ENCODE measurements around the gene SPATA20.

The SPATA20 gene

DNA sequence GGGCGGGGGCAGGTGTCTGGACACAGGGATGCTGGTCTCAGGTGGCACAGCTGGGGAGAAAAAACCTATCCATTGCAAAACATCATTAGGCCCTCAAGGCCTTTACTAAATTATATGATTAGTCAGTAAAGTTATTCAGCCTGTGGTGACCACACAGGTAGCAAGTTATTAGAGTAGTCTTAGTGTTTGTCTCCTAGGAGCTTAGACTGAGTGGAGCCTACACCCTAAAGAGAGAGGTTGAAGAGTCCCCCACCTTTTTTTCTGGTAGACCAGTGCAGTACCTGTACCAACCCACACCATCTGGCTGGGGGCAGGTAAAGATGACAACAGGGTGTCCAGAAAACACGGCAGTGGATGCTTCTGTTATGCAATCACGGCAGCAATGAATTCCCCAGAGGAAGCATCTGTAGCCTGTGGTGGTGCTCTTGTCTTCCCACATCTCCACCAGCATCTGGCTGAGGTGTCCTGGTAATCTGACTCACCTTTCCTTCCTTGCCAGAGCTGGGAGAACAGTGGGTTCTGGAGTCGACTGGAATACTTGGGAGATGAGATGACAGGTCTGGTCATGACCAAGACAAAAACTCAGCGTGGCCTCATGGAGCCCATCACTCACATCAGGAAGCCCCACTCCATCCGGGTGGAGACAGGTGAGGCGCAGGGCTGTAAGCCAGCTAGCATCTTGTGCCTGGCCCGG lies 27.7 kb upstream of the SPATA20 start:
- FAIRE-seq = no peak

DNA sequence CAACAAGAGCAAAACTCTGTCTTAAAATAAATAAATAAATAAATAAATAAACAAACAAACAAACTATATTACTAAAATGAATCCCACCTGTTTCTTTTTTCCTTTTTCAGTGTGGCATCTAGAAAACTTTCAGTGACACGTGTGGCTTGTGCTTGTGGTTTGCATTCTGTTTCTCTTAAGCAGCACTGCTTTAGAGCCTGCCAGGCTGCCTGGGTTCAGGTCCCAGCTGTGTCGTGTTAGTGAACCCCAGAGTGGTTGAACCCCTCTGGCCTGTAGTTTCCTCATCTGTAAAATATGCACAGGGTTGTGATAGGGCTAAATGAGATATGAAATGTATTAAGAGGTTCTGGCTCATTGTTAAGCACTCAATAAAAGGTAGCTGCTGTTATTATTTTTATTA lies 26.5 kb upstream of the SPATA20 start:
- FAIRE-seq (no peak), DNase-seq (ENCODE audit: low spot score) (no peak)

More for the DNA sequence above, 27.7 kb upstream of the SPATA20 start:
- no peak for DNase-seq (ENCODE audit: low spot score)

DNA sequence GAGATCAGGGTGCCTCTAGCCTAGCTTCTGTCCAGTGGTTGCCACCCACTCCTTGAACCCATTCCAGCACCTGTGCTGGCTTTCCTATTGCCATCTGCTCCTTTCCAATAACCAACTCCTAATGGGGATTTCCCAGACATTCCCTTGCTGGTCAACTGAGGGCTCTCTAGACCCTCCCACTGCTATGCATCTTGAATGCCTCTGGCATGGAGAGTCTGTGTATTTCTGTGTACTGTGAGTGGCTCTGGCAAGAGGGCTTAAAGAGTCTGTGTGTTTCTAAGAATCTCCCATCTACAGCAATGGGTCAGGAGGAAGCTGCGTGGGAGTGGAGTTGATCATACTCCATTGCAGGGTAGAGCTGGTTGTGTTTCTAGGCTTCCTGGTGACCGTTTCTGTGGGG lies 25.5 kb upstream of the SPATA20 start:
- DNase-seq (ENCODE audit: low spot score) = no peak
- FAIRE-seq = no peak

DNA sequence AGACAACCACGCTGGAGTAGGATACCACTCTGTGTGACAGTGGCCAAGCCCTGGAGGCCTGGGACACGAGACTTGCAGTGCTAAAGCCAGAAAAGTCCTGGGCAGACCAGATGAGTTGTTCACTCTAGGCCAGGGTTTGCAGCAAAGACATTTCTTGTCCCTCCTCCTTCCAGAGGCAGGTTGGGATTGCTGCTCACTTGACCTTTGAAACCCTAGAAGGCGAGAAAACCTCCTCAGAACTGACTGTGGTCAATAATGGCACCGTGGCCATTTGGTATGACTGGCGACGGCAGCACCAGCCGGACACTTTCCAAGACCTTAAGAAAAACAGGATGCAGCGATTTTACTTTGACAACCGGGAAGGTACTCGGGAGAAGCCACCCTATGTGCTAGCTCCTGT lies 24.2 kb upstream of the SPATA20 start:
- DNase-seq (ENCODE audit: low spot score) = no peak
- FAIRE-seq = no peak

DNA sequence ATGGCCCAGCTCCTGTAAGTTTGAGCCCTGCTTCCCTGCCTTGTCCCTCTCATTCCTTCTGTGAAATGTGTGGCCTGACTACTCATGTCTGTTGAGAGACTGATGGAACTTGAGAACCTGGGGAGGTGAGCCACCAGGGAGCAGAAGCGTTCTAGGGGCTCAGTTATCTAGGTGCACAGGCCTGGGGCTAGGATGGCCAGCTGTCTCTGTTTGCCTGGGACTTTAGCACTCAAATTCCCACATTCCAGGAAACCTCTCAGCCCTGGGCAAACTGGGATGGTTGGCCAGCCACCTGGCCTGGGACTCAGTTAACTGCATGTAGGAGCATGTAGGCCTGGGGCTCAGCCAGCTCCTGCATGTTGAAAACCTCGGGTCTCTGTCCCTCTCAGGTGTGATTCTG lies 23.8 kb upstream of the SPATA20 start:
- no peak for DNase-seq (ENCODE audit: low spot score)
- no peak for FAIRE-seq

DNA sequence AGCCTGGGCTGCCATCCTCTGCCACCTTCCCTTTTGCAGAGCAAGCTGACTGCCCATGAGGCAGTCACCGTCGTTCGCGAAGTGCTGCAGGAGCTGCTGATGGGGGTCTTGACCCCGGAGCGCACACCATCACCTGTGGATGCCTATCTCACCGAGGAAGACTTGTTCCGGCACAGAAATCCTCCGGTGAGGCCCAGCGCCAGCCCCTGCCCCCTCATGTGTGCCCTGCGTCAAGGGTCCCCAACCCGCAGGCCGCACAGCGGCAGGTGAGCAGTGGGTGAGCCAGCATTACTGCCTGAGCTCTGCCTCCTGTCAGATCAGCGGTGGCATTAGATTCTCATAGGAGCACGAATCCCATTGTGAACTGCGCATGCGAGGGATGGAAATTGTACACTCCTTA lies 22.1 kb upstream of the SPATA20 start:
- FAIRE-seq (no peak), DNase-seq (ENCODE audit: low spot score) (no peak)

DNA sequence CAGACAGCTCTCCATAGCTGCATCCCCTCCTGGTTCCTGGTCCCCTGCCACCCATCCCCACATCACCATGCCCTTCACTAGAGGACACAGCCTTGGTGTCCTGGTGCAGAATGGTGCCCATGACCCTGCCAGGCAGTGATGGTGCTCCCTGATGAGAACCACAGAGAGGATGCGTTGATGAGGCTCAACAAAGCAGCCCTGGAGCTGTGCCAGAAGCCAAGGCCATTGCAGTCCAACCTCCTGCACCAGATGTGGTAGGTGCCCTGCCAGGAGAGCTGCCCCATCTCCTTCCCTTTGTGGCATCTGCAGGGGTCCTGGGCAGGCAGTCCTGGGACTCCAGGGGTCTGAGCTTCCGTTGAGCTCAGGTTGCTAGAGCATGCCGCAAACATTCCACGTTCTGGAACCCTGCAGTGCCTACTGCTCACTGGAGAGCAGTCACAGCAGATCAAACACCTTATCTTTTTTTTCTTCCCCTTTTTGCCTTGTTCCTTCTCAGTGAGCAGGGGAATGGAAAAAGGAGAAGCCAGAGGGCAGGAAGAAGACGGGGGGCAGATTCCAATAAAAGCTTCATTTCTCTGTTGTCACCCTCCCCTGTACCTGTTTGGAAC lies 19.7 kb upstream of the SPATA20 start:
- FAIRE-seq (no peak), DNase-seq (ENCODE audit: low spot score) (no peak)

DNA sequence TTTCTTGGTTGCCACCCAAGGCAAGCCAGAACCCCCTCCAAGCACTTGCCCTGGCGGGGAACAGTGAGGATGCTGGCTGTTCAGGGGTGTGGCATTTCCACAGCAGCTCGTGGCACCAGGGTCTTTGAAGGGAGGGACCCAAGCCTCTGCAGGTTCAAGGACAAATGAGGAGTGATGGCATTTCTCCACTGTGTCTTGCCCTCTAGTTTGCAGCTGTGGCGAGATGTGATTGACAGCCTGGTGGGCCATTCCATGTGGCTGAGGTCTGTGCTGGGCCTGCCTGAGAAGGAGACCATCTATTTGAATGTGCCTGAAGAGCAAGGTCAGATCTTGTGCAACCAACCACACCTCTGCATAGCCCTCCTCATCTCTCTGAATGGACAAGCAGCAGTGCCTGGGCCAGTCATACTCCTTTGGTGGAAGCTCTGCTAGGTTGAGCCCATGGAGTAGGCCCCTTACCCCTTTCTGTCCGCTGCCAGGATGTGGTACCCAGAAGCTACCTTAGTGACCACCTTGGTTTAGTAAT lies 19.0 kb upstream of the SPATA20 start:
- DNase-seq (ENCODE audit: low spot score) (no peak), FAIRE-seq (no peak)

DNA sequence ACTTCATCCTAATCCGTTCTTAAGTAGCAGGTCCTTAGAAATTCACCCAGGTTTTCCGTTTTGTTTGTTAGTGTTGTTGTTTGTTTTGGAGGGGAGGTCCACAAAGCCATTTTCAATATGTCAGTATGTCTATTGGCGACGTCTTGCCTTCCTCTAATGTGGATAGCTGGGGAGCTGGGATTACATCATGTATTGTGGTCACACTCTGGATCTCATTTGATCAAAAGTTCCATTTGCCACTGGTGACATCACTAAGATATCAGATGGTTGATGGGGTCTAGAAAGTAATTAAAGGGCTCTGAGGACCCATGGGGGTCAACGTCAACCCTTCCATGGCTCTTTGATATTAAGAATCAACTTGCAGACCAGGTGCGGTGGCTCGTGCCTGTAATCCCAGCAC lies 17.1 kb upstream of the SPATA20 start:
- DNase-seq (ENCODE audit: low spot score) = no peak
- no peak for FAIRE-seq

DNA sequence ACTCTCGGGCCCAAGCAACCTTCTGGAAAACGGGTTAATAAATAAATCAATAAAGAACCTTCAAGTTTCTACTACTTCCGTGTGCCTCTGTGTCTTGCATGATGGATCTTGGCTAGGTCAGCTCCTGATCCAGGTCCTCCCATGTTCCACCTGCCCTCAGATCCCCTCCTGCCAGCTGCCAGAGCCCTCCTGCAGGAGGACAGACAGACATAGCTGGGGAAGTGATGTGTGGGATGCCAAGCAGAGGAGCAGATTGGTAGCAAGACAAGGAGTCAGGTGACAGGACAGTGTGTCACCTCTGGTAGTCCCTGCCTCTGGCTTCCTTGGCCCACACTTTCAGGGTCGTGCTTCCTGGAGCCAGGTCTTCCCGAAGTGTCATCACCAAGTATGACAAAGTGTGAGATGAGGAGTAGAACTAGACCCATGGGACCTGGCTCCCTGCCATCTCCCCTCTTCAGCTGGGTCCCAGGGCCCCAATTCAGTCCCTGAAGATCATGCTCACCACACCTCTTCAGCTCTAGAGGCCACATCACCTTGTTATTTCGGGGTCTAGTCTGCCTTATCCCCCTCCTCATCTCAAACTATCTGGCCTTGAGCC lies 15.4 kb upstream of the SPATA20 start:
- DNase-seq (ENCODE audit: low spot score) (no peak), FAIRE-seq (no peak)

DNA sequence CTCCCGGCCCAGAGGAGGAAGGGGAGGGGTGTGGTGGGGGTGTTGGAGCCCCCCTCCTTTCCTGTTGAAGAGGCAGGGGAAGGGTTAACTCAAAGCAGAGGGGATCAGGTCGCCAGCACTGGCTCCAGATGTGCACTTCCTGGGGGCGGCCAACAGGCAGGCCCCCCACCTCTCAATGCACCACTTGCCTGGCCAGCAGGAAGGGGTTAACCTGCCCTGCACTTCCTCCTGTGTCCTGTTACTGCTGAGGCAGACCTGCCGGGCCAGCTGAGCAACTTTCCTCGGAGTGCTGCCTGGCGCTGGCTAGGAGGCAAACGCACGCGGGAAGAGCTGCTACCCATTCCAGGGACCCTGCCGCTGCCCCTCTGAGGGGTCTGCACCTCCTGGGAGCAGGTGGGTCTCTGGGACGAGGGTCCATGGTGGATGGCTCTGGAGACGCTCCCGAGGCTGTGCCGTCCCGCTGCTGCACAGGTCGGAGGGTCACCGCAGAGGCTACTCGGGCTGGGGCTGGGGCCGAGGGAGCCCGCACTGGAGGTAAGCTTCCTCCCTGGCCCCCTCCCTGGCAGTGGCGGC lies 14.4 kb upstream of the SPATA20 start, which contains the start of gene EPN3:
EPN3 (plus strand) TSS at position 284 of the 573 bp plus-strand sequence. CDS start 3,822 bp downstream, outside the sequence.
- DNase-seq (ENCODE audit: low spot score) = peak; percentile 55

DNA sequence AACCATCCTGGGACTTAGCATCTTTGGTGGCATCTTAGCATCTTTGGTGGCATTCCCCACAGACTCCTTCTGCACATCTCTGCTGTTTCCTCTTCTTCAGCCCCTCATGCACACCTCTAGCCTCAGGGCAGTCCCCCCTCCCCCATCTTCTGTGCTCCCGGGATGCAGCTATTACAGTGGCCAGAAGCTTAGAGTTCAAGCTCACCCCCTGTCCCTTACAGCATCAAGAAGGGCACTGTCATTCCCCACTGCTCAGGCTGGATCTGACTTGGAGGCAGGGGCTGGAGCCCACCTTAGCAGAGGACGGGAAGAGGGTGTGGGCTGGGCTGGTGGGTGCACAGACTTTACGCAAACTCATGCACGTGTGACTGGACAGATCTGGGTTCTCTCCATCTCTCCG lies 13.8 kb upstream of the SPATA20 start:
- no peak for FAIRE-seq
- no peak for DNase-seq (ENCODE audit: low spot score)

More for the DNA sequence above, 14.4 kb upstream of the SPATA20 start, which contains the start of gene EPN3:
- FAIRE-seq = peak; percentile 74

DNA sequence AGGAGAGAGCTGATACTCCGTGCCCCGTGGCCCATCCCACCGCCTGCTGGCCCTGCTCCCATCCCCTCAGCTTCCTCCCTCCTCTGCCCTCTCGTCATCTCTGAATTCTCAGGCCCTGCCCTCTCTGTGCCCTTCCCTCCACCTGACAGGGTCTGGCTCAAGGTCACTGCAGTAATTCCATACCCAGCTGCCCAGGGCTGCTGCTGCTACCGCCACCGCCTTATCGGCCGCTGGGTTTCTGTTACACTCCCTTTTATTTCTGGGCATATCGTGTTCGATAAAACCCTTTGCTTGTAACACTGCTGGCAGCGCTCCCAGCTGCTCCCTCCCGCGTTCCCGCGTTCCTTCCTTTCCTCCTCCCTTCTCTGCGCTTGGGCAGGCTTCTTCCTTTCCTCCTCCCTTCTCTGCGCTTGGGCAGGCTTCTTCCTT lies 13.2 kb upstream of the SPATA20 start:
- peak; percentile 9 for FAIRE-seq
- DNase-seq (ENCODE audit: low spot score) = peak; percentile 50

DNA sequence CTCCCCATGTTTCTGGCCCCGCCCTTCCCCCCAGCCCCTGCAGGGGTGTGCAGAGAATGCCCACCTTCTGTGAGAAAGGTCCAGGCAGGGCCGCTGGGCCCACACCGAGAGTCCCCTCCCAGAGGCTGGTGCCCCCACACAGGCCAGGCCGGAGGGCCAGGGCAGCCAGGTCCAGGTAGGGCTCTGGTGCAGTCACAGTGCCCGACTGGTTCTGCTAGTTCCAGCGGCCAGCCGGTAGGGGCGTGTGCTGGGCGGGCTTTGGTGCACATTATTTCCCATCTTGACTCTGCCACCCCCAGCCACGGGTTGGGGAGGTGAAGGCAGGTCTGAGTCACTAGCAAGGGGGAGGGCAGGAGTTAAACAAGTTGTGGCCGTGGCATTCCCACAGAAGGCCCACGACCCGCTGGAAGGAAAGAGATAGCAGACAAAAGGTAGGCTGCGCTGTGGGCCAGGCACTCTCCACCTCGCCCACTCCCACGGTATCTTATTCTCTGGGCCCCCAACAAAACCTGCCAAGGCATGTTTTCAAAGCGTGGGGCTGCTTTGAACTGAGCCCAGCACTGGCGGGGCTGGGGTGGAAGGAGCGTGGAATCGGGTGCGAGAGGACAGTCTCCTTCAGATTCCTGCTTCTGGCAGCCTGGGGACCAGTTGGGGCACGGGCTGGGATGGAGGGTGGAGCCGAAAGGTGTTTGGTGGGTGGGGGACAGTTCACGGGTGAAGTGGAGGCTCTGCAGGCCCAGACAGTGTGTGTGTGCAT lies 12.6 kb upstream of the SPATA20 start:
- FAIRE-seq (peak; percentile 86), DNase-seq (ENCODE audit: low spot score) (peak; percentile 86)

DNA sequence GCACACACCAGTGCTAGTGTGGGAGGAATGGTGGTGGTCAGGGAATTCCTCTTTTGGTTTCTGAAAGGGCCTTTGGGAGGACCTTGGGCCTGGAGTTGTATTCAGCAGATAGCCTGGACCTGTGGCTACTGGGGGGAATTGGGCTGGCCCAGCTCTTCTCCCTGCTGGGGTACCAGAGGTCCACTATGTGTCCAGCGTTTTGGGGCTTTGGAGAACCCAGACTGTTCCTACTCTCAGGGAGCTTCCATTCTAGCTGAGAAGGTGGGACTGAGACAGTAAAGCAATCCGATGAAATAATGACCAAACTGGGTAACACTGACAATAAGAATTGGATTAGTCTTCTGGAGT lies 12.0 kb upstream of the SPATA20 start:
- DNase-seq (ENCODE audit: low spot score) = no peak
- FAIRE-seq = no peak

DNA sequence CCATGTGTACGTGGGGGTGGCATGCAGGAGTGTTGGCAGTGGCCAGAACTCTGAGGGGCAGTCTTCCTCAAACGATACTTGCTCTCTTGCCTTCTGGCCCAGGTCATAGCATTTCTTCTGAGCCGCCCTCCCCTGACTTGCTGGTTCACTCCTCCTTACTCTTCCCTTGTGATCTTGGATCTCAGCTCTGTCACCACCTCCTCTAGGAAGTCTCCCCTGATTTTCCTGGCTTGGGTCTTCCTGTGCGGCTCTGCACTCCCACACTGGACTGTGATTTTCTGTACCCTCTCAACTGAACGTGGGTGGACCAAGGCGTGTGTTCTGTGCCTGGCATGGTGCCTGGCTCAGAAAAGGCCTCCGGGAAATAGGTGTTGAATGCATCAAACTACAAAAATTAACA lies 11.6 kb upstream of the SPATA20 start:
- no peak for DNase-seq (ENCODE audit: low spot score)
- no peak for FAIRE-seq

DNA sequence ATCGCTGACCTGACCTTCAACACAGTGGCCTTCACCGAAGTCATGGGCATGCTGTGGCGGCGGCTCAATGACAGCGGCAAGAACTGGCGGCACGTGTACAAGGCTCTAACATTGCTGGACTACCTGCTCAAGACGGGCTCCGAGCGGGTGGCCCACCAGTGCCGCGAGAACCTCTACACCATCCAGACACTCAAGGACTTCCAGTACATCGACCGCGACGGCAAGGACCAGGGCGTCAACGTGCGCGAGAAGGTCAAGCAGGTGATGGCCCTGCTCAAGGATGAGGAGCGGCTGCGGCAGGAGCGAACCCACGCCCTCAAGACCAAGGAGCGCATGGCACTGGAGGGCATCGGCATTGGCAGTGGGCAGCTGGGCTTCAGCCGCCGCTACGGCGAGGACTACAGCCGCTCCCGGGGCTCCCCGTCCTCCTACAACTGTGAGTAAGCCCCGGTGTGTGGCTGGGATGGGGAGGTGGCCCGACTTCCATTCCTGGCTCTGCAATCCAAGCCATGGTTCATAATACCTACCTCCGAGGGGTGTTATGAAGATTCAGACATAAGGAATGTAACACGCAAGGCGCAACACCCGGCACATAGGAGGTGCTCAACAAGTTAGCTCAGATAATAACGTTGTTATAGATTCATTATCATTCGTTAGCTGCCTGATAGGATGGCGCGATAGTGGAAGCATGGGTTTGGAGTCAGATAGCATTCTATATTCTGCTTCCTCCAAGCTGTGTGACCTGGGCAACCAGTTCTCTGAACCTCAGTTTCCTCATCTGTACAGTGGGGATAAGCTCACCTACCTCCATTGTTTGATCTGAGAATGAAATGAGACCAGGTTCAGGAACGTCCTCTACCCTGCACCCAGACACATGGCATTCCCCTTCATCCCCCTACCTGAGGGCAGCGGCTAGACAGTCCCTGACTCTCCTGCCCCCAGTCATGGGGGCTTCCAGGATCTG lies 10.0 kb upstream of the SPATA20 start:
- no peak for DNase-seq (ENCODE audit: low spot score)
- no peak for FAIRE-seq

DNA sequence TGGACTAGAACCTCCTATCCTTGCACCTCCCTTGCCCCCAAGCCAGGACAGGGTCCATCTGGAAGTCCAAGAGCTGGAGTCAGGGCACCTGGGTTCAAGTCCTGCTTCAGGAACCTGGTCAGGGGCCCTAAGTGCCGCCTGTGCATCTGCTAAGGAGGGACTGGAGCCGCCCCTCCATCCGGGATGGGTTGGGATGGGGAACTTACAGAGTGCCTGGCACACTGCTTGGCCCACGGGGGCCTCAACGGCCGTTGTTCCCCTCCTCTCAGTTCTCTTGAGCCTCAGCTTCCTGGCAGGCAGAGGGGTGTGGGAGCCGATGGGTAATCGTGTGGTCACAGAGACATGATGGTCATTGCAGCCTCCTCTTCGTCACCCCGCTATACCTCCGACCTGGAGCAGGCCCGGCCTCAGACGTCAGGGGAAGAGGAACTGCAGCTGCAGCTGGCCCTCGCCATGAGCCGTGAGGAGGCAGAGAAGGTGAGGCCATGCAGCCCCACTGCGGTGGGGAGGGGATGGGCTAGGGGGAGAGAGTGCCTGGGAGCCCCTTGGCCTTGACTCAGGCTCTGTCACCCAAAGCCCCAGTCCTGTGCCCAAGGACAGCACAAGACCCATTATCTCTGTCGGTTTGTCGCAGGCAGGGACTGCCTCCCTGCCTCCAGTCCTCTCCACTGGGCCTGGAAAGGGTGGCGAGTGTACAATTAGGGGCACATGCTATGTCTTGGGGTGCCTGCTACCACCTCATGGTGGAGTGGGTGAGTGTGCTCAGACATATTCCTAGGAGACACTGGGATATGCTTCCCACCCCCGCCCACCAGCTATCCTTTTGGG lies 9.0 kb upstream of the SPATA20 start:
- DNase-seq (ENCODE audit: low spot score) (no peak), FAIRE-seq (no peak)
